IPS-18a (cell line): Measurements from ENCODE around the gene TBC1D1.

Experiments used
- H3K27ac ChIP-seq: one replicate; pipeline ENCODE4 v1.5.1; 2013; ENCODE audit warnings: low read length
- H3K27me3 ChIP-seq: one replicate; pipeline ENCODE4 v1.6.1; 2013; ENCODE audit warnings: mild to moderate bottlenecking, low read length; ENCODE audit not compliant: control insufficient read depth, insufficient read depth
- H3K36me3 ChIP-seq: one replicate; pipeline ENCODE4 v1.6.1; 2013; ENCODE audit warnings: low read depth, low read length; ENCODE audit not compliant: control insufficient read depth
- H3K4me1 ChIP-seq: one replicate; pipeline ENCODE4 v1.6.1; 2013; ENCODE audit warnings: low read depth, low read length; ENCODE audit not compliant: control insufficient read depth
- H3K4me3 ChIP-seq: one replicate; pipeline ENCODE4 v1.5.1; 2013; ENCODE audit warnings: low read length
- H3K9ac ChIP-seq: one replicate; pipeline ENCODE4 v1.6.1; 2013; ENCODE audit warnings: mild to moderate bottlenecking, low read length, moderate library complexity
- H3K9me3 ChIP-seq: one replicate; pipeline ENCODE4 v1.6.1; 2013; ENCODE audit warnings: low read depth, low read length; ENCODE audit not compliant: control insufficient read depth

Gene TBC1D1

GRCh38 chr4:37867102-37867501, 23.8 kb upstream of the TBC1D1 start:
- Histone ChIP-seq H3K4me1 (no peaks in the 10 kb centered on the region), H3K9me3 (no peaks in the 10 kb centered on the region), H3K9ac (no peak overlapping the region), H3K36me3 (no peaks in the 10 kb centered on the region), H3K27ac (no peak overlapping the region), H3K4me3 (no peak overlapping the region), H3K27me3 (no peaks in the 10 kb centered on the region)

GRCh38 chr4:37868238-37868637, 22.6 kb upstream of the TBC1D1 start:
- no peaks in the 10 kb centered on the region for H3K27me3 ChIP-seq
- no peaks in the 10 kb centered on the region for H3K9me3 ChIP-seq
- no peaks in the 10 kb centered on the region for H3K36me3 ChIP-seq
- H3K27ac ChIP-seq: no peak overlapping the region
- no peaks in the 10 kb centered on the region for H3K4me1 ChIP-seq
- H3K9ac ChIP-seq: no peak overlapping the region
- H3K4me3 ChIP-seq: no peak overlapping the region

- Histone ChIP-seq H3K9me3 (no peaks in the 10 kb centered on the region), H3K9ac (no peak overlapping the region), H3K36me3 (no peaks in the 10 kb centered on the region), H3K27ac (no peak overlapping the region), H3K4me3 (no peak overlapping the region), H3K4me1 (no peaks in the 10 kb centered on the region), H3K27me3 (no peaks in the 10 kb centered on the region)
Measured at GRCh38 chr4:37872310-37872988, 18.4 kb upstream of the TBC1D1 start.

GRCh38 chr4:37873386-37873785, 17.5 kb upstream of the TBC1D1 start:
- Histone ChIP-seq H3K27ac (no peak overlapping the region), H3K4me3 (no peak overlapping the region), H3K27me3 (no peaks in the 10 kb centered on the region), H3K4me1 (no peaks in the 10 kb centered on the region), H3K36me3 (no peaks in the 10 kb centered on the region), H3K9me3 (no peaks in the 10 kb centered on the region), H3K9ac (no peak overlapping the region)

- Histone ChIP-seq H3K9ac (no peak overlapping the region), H3K4me1 (no peaks in the 10 kb centered on the region), H3K9me3 (no peaks in the 10 kb centered on the region), H3K27me3 (no peaks in the 10 kb centered on the region), H3K27ac (no peak overlapping the region), H3K4me3 (no peak overlapping the region), H3K36me3 (no peaks in the 10 kb centered on the region)
Measured at GRCh38 chr4:37876156-37876555, 14.7 kb upstream of the TBC1D1 start.

DNA sequence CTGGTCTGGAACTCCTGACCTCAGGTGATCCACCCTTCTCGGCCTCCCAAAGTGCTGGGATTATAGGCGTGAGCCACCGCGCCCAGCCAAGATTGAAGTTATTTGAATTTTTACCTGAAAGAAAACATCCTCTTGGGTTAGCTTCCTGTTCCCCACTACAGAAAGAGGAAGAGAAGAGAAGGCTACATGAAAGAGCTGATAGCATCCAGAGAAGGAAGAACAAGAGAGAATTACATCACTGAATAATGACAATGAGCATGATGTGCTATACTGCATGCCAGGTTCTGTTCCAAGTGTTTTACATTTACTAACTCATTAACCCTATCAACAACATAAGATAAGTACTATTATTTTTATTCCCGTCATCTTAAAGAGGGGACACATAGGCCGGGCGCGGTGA, 11.5 kb upstream of the TBC1D1 start:
- Histone ChIP-seq H3K4me3 (no peak overlapping the region), H3K27me3 (no peaks in the 10 kb centered on the region), H3K9ac (no peak overlapping the region), H3K4me1 (no peaks in the 10 kb centered on the region), H3K9me3 (no peaks in the 10 kb centered on the region), H3K27ac (no peak overlapping the region), H3K36me3 (no peaks in the 10 kb centered on the region)

DNA sequence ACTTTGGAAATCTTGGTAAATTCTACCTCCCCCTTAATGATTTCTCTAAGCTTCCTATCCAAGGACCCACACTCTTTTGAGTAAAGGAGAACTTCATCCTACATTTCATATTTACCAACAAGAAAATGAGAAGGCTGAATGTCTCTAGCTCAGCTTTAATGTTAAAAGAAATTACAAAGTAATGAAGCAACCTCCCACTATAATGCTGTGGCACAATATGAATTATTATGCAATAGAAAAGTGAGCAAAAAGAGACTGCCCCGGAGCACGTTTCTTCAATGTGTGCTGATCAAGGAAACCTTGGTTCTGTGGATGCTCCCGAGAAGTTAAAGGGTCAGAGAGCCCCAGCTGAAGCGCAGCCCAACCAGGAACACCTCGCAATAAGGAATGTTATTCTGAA, 9.1 kb upstream of the TBC1D1 start:
- no peak overlapping the region for H3K9ac ChIP-seq
- H3K27ac ChIP-seq: no peak overlapping the region
- H3K27me3 ChIP-seq: peaks cover under 1% of the 10 kb centered on the region
- no peaks in the 10 kb centered on the region for H3K4me1 ChIP-seq
- H3K36me3 ChIP-seq: no peaks in the 10 kb centered on the region
- H3K9me3 ChIP-seq: no peaks in the 10 kb centered on the region
- no peak overlapping the region for H3K4me3 ChIP-seq

- H3K4me1 ChIP-seq: no peaks in the 10 kb centered on the region
- no peaks in the 10 kb centered on the region for H3K9me3 ChIP-seq
- peaks cover 10% of the 10 kb centered on the region for H3K27me3 ChIP-seq
- H3K4me3 ChIP-seq: no peak overlapping the region
- no peak overlapping the region for H3K27ac ChIP-seq
- H3K36me3 ChIP-seq: no peaks in the 10 kb centered on the region
- H3K9ac ChIP-seq: no peak overlapping the region
Measured at GRCh38 chr4:37882665-37883296, 8.1 kb upstream of the TBC1D1 start.

GRCh38 chr4:37884855-37885487, 5.9 kb upstream of the TBC1D1 start:
- Histone ChIP-seq H3K27me3 (peaks cover 32% of the 10 kb centered on the region), H3K36me3 (no peaks in the 10 kb centered on the region), H3K27ac (no peak overlapping the region), H3K4me3 (no peak overlapping the region), H3K9me3 (no peaks in the 10 kb centered on the region), H3K4me1 (no peaks in the 10 kb centered on the region), H3K9ac (no peak overlapping the region)

DNA sequence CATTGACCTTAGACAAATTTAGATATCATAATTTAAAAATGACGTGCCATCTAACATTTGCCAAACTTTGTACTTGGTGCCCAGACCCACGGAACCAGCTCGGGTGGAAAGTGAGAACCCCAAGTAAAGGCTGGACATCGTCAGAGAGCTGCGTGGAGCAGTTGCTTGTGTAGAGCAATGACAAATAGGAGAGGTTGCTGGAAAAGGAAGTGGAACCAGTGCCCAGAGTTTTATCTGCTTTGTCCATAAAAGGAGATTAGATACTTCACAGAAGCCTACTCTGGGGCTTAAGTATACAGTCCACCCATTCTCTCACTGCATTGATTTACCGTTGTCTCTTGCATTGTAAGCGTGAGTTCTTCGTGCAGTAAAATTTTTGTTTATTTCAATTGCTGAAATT, 5.4 kb upstream of the TBC1D1 start:
- H3K27me3 ChIP-seq: peaks cover 38% of the 10 kb centered on the region
- no peaks in the 10 kb centered on the region for H3K4me1 ChIP-seq
- no peaks in the 10 kb centered on the region for H3K9me3 ChIP-seq
- H3K4me3 ChIP-seq: no peak overlapping the region
- no peak overlapping the region for H3K27ac ChIP-seq
- H3K36me3 ChIP-seq: no peaks in the 10 kb centered on the region
- H3K9ac ChIP-seq: no peak overlapping the region

DNA sequence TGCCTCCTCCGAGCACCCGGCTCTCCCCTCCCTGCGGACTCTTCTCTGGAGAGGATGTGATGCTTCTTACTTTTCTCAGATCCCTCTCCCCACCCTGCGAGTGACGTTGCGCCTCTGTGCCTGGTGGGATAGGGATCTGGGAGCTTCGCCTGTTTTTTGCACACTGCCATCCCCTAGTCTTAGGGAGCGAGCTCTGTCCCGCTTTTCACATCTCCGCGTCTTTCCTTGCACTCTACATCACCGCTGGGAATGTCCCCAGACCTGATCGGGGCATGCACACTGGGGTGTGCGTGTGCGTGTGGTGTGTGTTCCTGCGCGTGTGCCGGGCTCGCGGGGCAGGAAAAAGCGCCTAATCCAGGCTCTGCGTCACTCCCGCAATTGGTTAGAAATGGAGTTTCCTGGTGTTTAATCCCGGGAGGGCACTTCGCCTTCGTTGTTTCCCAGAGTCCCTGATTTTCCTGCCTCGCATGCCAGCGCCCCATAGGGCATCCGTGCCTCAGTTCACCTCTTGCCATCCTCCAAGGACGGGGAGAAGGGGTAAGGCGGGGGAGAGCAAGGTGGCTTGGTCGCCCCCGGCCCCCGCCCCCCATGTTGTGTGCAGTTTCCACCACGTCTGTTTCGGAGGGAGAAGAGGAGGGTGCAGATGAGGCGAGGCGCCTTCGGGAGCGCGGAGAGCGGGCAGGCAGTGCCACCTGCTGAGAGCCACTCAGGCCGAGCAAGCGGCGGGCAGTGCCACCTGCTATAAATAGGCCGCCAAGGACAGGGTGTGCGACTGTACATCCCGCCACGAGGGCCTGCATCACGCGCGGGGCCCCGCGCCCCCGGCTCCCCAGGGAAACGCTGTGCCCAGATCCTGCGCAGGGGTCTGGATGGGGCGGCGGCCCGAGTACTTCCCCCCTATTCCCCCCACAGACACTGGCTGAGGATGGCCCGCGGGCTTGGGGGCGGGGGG, 759 bp upstream of the TBC1D1 start:
- Histone ChIP-seq H3K9ac (no peak overlapping the region), H3K27ac (no peak overlapping the region), H3K36me3 (no peaks in the 10 kb centered on the region), H3K9me3 (no peaks in the 10 kb centered on the region), H3K4me1 (no peaks in the 10 kb centered on the region), H3K4me3 (peak overlapping the region; percentile 66), H3K27me3 (peaks cover 65% of the 10 kb centered on the region)
